ENCODE measurements around the gene ATF6B.

Gene ATF6B

DNA sequence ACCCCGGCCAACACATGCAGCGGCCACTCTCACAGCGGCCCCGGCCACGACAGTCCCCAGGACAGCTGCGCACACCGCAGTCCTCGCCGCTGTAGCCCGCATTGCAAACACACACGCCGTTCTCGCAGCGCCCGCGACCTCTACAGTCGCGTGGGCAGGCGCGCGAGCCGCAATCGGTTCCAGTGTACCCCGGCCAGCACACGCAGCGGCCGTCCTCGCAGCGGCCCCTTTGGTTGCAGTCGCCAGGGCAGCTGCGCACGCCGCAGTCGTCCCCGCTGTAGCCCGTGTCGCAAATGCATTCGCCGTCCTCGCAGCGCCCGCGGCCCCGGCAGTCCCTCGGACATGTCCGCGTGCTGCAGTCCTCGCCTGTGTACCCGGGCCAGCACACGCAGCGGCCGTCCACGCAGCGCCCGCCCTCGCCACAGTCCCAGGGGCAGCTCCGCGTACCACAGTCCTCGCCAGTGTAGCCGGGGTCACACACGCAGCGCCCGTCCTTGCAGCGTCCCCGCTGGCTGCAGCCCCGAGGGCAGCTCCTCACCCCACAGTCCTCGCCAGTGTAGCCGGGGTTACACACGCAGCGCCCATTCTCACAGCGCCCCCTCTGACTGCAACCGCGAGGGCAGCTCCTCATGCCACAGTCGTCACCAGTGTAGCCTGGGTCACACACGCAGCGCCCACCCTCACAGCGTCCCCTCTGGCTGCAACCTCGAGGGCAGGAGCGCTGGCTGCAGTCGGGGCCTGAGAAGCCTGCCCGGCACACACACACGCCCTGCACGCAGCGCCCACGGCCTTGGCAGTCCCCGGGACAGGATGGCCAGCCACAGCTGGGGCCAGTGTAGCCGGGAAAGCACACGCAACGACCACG is 31.4 kb downstream of the ATF6B start:
- no peak overlapping the region for H3K4me3 ChIP-seq (ENCODE audit: low read depth, low read length)
- TF ChIP-seq, protein P1, sequence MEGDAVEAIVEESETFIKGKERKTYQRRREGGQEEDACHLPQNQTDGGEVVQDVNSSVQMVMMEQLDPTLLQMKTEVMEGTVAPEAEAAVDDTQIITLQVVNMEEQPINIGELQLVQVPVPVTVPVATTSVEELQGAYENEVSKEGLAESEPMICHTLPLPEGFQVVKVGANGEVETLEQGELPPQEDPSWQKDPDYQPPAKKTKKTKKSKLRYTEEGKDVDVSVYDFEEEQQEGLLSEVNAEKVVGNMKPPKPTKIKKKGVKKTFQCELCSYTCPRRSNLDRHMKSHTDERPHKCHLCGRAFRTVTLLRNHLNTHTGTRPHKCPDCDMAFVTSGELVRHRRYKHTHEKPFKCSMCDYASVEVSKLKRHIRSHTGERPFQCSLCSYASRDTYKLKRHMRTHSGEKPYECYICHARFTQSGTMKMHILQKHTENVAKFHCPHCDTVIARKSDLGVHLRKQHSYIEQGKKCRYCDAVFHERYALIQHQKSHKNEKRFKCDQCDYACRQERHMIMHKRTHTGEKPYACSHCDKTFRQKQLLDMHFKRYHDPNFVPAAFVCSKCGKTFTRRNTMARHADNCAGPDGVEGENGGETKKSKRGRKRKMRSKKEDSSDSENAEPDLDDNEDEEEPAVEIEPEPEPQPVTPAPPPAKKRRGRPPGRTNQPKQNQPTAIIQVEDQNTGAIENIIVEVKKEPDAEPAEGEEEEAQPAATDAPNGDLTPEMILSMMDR (IDR thresholded peaks at IDR 0.05; ENCODE audit: low read depth, low read length), result no peak

DNA sequence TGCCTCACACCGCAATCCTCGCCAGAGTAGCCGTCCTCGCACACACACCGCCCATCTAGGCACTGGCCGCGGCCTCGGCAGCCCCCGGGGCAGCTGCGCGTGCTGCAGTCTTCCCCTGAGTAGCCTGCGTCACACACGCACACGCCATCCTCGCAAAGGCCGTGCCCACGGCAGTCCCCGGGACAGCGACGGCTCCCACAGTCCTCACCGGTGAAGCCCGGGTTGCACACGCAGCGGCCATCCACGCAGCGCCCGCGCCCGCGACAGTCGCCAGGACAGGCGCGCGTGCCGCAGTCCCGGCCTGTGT is 32.0 kb downstream of the ATF6B start:
- H3K4me3 ChIP-seq (ENCODE audit: low read depth, low read length), result no peak overlapping the region

DNA sequence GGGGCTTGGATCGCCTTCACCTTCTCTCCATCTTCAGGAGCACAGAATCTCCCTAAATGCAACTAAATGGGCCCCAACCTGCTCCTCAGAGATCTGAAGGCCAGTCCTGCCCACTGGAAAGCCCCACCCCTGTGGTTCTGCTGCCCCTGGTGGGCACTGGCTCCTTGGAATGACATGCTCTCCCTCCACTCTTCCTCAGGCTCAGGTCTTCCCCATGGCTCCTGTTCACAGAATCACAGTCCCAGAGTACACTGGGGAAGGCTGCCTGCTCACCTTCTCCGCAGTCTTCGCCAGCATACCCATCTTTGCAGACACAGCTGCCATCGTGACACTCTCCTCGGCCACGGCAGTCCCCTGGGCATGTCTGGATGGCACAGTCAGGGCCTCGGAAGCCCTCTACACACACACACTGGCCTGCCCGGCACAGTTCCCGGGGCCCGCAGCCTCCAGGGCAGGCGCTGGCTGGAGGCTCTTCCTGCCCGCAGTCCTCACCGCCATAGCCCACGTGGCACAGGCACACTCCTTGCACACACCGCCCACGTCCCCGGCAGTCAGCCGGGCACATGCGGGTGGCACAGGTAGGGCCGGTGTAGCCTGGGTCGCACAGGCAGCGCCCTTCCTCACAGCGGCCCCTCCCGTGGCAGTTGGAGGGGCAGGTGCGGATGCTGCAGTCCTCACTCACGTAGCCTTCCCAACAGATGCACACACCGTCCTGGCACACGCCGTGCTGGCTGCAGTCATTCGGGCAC is 32.5 kb downstream of the ATF6B start:
- H3K4me3 ChIP-seq (ENCODE audit: low read depth, low read length), result no peak overlapping the region
- TF ChIP-seq, protein P1 (IDR thresholded peaks at IDR 0.05; ENCODE audit: low read depth, low read length), result no peak

More for the DNA sequence above, 32.0 kb downstream of the ATF6B start:
- TF ChIP-seq, protein P1 (IDR thresholded peaks at IDR 0.05; ENCODE audit: low read depth, low read length), result no peak

DNA sequence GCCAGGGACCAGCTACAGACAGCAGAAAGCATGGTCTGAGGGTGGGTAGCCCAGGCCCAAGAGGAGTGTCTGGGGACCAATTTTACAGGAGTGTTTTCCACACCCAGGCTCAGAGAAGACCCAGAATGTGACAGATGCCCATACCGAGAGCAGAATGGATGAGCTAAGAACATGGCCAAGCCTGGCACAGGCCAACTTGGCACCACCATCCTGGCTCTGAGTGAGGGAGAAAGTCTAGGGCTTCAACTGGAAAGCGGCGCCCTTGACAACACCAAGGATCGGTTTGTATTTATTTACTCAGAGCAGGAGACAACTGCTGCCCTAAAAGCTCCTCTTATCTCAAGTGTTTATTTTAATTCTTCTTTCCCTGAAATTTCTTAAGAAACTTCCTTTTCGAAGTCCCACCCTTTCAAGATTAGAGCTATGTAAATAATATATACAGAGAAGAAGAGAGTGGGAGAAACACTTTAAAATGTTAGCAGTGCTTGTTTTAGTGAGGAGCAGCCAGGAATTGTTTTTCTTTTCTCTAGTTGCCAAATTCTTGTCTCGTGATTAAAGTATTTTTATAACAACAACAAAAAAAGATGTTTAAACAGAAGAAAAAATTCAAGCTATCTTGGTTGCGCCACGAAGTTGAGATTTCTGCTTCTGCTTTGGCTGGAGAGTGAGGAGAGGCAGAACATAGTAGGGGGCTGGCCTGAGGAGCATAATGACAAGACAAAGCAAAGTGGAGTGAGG is 35.1 kb downstream of the ATF6B start:
- no peak overlapping the region for H3K4me3 ChIP-seq (ENCODE audit: low read depth, low read length)
- TF ChIP-seq, protein P1 (IDR thresholded peaks at IDR 0.05; ENCODE audit: low read depth, low read length), result no peak

DNA sequence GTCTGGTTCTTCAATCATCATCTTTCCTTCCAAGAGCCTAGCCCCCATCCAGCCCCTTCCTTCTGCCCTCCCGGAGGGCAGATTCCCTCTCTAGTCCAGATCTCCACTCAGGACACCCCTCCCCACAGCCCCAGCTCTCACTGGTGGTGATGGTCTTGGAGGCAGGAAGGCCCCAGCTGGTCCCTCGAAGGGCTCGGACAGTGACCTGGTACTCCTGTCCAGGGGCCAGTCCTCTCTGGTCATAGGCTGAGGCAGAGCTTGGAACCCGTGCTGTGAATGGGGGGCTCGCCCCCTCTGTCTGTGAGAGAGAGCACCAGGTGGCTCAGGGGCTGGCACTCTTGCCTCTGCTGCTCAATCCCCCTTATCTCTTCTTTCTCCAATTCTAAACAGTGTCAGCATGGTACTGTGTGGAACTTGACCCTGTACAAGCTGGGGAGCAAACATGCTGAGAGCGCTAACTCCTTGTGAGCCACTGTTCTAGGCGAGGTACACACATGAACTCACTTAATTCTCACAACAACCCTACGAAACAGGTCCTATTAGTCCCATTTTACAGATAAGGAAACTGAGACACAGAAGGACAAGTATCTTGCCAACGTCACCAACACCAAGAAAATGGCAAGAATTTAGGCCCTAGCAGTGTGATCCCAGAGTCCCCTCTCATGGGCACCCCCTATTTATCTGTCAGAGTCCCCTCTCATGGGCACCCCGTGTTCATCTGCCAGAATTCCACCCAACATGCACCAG is 38.8 kb downstream of the ATF6B start:
- no peak overlapping the region for H3K4me3 ChIP-seq (ENCODE audit: low read depth, low read length)
- TF ChIP-seq, protein P1 (IDR thresholded peaks at IDR 0.05; ENCODE audit: low read depth, low read length), result no peak

DNA sequence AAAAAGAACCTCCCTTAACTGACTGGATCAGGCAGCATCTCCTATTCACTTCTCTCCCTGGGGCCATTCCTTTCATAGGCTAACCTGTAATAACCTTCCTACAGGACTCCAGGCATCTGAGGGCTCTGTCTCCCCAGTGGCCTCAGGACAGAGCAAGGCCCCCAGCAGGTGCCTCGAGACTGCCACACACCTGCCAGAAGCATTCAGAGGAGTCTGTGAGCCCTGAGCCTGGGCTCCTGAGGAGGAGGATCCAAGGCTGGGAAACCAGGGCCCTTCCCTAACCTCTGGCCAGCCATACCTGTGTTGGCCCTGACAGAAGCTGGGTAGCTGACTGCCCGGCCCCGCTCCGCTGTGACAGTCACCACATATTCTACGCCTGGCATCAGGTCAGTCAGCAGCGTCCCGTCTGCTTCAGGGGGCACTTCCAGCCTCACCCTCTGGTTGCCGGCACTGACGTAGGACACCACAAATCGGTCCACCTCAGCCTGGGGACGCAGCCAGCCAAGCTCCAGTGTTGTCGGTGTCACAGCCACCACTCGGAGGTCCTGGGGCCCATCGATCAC is 39.5 kb downstream of the ATF6B start:
- TF ChIP-seq, protein P1 (IDR thresholded peaks at IDR 0.05; ENCODE audit: low read depth, low read length), result no peak
- H3K4me3 ChIP-seq (ENCODE audit: low read depth, low read length), result no peak overlapping the region

Data from WI38 (cell line).